ENCODE measurements around the gene VTA1. TPM values are rescaled to one million over a fixed set of nuclear protein-coding genes. Genes with fewer than 3 reads are reported as not detected.

Gene VTA1
- total and polyA plus RNA-seq, 2 donors (not counting 1 experiment from before 2014, with no cell fraction given) = 19.8 to 27.9 TPM

GRCh38 chr6:142192343-142192742 is 45.3 kb downstream of the VTA1 start:
- H3K9ac ChIP-seq (ENCODE audit: low read length) = no peak overlapping the region
- H3K4me1 ChIP-seq (ENCODE audit: control insufficient read depth in 2 of 2, insufficient read depth in 2 of 2, low read length in 2 of 2) = no peaks in the 10 kb centered on the region
- WGBS (ENCODE audit: insufficient coverage) = no CpG with 5 or more reads among the region's 1 CpG
- H3K27ac Mint-ChIP-seq = no peak overlapping the region
- ATAC-seq (ENCODE audit: low read depth) (no peak), DNase-seq (no peak)
- H4K20me1 ChIP-seq (ENCODE audit: control insufficient read depth, insufficient read depth, low read length, poor library complexity, severe bottlenecking) = peaks cover 5% of the 10 kb centered on the region
- H3K9me3 Mint-ChIP-seq (ENCODE audit: insufficient read depth) = no peaks in the 10 kb centered on the region
- ChIA-PET CTCF (no interaction called here), POLR2A (no interaction called here)
- no peak for TF ChIP-seq EZH2 (IDR thresholded peaks at IDR 0.05; ENCODE audit: borderline replicate concordance, insufficient read depth, low read depth, low read length, poor library complexity, severe bottlenecking)
- TF ChIP-seq CTCF (IDR thresholded peaks at IDR 0.05) = no peak
- no peak overlapping the region for H3K4me3 Mint-ChIP-seq
- no peaks in the 10 kb centered on the region for H3K79me2 ChIP-seq (ENCODE audit: control insufficient read depth, insufficient read depth, low read length)
- H3K4me1 Mint-ChIP-seq = peaks cover 13% of the 10 kb centered on the region
- H3K27me3 ChIP-seq (replicated peaks in 1 of 4; ENCODE audit: control extremely low read depth in 1 of 4, control insufficient read depth in 3 of 4, insufficient read depth in 4 of 4, low read length in 3 of 4) = no peaks in the 10 kb centered on the region
- H3K27me3 Mint-ChIP-seq = no peaks in the 10 kb centered on the region
- no peak overlapping the region for H3K4me2 ChIP-seq (replicated peaks; ENCODE audit: low read depth, low read length, poor library complexity, severe bottlenecking)
- peaks cover 7 to 9% of the 10 kb centered on the region in 2 experiments for H3K36me3 ChIP-seq (replicated peaks in 1 of 2; ENCODE audit: control extremely low read depth in 1 of 2, control insufficient read depth in 1 of 2, extremely low read depth in 1 of 2, insufficient read depth in 2 of 2, low read length in 1 of 2)
- no peak overlapping the region for H2AFZ ChIP-seq (ENCODE audit: insufficient read depth, low read depth, low read length, poor library complexity, severe bottlenecking)
- H3K27ac ChIP-seq (ENCODE audit: low read length in 2 of 2) = no peak overlapping the region
- H3K9me3 ChIP-seq (ENCODE audit: control extremely low read depth in 1 of 3, control insufficient read depth in 2 of 3, insufficient read depth in 1 of 3, low read length in 2 of 3) = no peaks in the 10 kb centered on the region
- H3K4me3 ChIP-seq (ENCODE audit: control extremely low read depth in 1 of 5, extremely low read depth in 1 of 5, insufficient read depth in 1 of 5, low read depth in 2 of 5, low read length in 4 of 5) = no peak overlapping the region
- intact Hi-C loops (cut with micrococcal nuclease) = no loop called here

DNA sequence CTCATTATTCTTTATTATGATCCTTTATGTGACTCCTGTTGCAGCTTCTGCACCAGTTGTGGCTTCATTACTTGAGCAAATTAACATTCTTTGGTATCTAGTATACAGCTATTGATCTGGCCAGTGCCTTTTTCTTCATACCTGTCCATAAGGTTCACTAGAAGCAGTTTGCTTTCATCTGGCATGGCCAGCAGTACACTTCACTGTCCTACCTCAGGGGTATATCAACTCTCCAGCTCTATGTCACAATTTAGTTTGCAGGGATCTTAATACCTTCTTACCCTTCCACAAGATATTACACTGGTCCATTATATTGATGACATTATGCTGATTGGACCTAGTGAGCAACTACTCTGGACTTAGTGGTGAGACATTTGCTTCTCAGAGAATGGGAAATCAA is 46.6 kb downstream of the VTA1 start:
- Histone ChIP-seq H3K9ac (ENCODE audit: low read length) (no peak overlapping the region), H3K9me3 (ENCODE audit: control extremely low read depth in 1 of 3, control insufficient read depth in 2 of 3, insufficient read depth in 1 of 3, low read length in 2 of 3) (no peaks in the 10 kb centered on the region), H3K27ac (ENCODE audit: low read length in 2 of 2) (no peak overlapping the region), H3K79me2 (ENCODE audit: control insufficient read depth, insufficient read depth, low read length) (no peaks in the 10 kb centered on the region), H2AFZ (ENCODE audit: insufficient read depth, low read depth, low read length, poor library complexity, severe bottlenecking) (no peak overlapping the region), H3K4me1 (ENCODE audit: control insufficient read depth in 2 of 2, insufficient read depth in 2 of 2, low read length in 2 of 2) (no peaks in the 10 kb centered on the region), H3K4me3 (ENCODE audit: control extremely low read depth in 1 of 5, extremely low read depth in 1 of 5, insufficient read depth in 1 of 5, low read depth in 2 of 5, low read length in 4 of 5) (no peak overlapping the region), H3K4me2 (replicated peaks; ENCODE audit: low read depth, low read length, poor library complexity, severe bottlenecking) (no peak overlapping the region), H3K27me3 (replicated peaks in 1 of 4; ENCODE audit: control extremely low read depth in 1 of 4, control insufficient read depth in 3 of 4, insufficient read depth in 4 of 4, low read length in 3 of 4) (no peaks in the 10 kb centered on the region), H3K36me3 (replicated peaks in 1 of 2; ENCODE audit: control extremely low read depth in 1 of 2, control insufficient read depth in 1 of 2, extremely low read depth in 1 of 2, insufficient read depth in 2 of 2, low read length in 1 of 2) (peaks cover 9 to 16% of the 10 kb centered on the region in 2 experiments), H4K20me1 (ENCODE audit: control insufficient read depth, insufficient read depth, low read length, poor library complexity, severe bottlenecking) (peaks cover 5% of the 10 kb centered on the region)
- ChIA-PET POLR2A (no interaction called here), CTCF (no interaction called here)
- Mint-ChIP-seq H3K4me1 (peaks cover 13% of the 10 kb centered on the region), H3K27me3 (no peaks in the 10 kb centered on the region), H3K4me3 (no peak overlapping the region), H3K27ac (no peak overlapping the region), H3K9me3 (ENCODE audit: insufficient read depth) (no peaks in the 10 kb centered on the region)
- intact Hi-C loops (cut with micrococcal nuclease) = no loop called here
- no peak for DNase-seq
- no peak for ATAC-seq (ENCODE audit: low read depth)
- no peak for TF ChIP-seq EZH2 (IDR thresholded peaks at IDR 0.05; ENCODE audit: borderline replicate concordance, insufficient read depth, low read depth, low read length, poor library complexity, severe bottlenecking)
- no peak for TF ChIP-seq CTCF (IDR thresholded peaks at IDR 0.05)
